Stimulated activated naive CD8-positive, alpha-beta T cell treated with anti-CD3 and anti-CD28 coated beads, Interleukin-15, Interleukin-2, amounts not matched to agents 100 ng/mL and 50 ng/mL, for 24 hours (primary cell): Measurements from ENCODE around the gene CABLES2.
"Not testable (repeated sequence)": the region's sequence is repeated elsewhere in the genome, so short reads cannot be mapped to it uniquely, and the experiment has no call there.

Source experiments
- H3K27ac Mint-ChIP-seq: one replicate; pipeline ENCODE4 v1.8.0; 2021; ENCODE audit warnings: mild to moderate bottlenecking, mixed read lengths
- H3K27me3 Mint-ChIP-seq: one replicate; pipeline ENCODE4 v1.8.0; 2021; ENCODE audit warnings: mixed read lengths
- H3K36me3 Mint-ChIP-seq: one replicate; pipeline ENCODE4 v1.8.0; 2021; ENCODE audit warnings: low read depth, mixed read lengths
- H3K4me1 Mint-ChIP-seq: one replicate; pipeline ENCODE4 v1.8.0; 2021; ENCODE audit warnings: low read depth, mixed read lengths
- H3K4me3 Mint-ChIP-seq: one replicate; pipeline ENCODE4 v1.8.0; 2021; ENCODE audit warnings: mild to moderate bottlenecking, mixed read lengths
- H3K9me3 Mint-ChIP-seq: one replicate; pipeline ENCODE4 v1.8.0; 2021; ENCODE audit warnings: mixed read lengths

CABLES2 gene

DNA sequence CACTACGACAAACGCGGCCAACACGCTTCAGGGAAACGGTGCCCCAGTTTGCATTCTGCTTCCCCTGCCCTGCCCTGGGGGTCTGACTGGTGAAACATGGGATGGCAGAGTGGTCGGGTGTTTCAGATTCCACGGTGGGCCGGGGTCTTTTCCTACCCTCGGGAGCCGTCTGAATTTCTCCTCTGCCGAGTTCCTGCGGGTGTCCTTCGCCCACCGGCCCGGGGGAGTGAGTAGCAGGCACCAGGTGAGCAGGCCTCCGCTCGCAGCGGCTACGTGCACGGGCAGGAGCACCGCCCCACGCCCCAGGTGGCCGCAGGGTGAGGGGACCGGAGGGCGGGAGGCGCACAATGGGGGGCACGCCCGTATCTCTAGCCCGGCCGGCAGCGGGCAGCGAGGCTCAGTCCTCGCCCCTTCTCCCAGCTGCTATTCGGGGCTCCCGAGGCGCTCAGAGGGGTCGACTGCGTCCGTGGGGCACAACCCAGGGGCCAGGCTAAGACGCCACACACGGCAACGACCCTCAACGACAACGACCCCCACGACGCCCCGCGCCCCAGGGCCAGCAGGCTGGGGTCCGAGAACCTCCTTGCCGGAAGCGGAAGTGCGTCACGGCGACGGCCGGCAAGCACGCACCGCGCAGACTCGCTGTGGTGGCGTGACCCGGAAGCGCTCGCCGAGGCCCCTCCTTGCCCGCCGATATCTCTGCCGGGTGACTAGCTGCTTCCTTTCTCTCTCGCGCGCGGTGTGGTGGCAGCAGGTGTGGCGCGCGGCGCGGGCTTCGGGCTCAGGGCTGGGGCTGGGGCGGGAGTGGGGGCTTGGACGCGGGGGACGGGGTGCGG is 20.5 kb downstream of the CABLES2 start, which contains the start of gene RPS21:
RPS21 (plus strand) TSS at position 721 of the 836 bp plus-strand sequence. CDS start 236 bp downstream, outside the sequence.
- H3K9me3 Mint-ChIP-seq = peaks cover 6% of the 10 kb centered on the region
- H3K27me3 Mint-ChIP-seq = no peaks in the 10 kb centered on the region
- H3K36me3 Mint-ChIP-seq = peaks cover 59% of the 10 kb centered on the region
- H3K27ac Mint-ChIP-seq = peak within 1 kb of the TSS; percentile 96
- peaks cover 56% of the 10 kb centered on the region for H3K4me1 Mint-ChIP-seq
- H3K4me3 Mint-ChIP-seq = peak within 1 kb of the TSS; percentile 96

DNA sequence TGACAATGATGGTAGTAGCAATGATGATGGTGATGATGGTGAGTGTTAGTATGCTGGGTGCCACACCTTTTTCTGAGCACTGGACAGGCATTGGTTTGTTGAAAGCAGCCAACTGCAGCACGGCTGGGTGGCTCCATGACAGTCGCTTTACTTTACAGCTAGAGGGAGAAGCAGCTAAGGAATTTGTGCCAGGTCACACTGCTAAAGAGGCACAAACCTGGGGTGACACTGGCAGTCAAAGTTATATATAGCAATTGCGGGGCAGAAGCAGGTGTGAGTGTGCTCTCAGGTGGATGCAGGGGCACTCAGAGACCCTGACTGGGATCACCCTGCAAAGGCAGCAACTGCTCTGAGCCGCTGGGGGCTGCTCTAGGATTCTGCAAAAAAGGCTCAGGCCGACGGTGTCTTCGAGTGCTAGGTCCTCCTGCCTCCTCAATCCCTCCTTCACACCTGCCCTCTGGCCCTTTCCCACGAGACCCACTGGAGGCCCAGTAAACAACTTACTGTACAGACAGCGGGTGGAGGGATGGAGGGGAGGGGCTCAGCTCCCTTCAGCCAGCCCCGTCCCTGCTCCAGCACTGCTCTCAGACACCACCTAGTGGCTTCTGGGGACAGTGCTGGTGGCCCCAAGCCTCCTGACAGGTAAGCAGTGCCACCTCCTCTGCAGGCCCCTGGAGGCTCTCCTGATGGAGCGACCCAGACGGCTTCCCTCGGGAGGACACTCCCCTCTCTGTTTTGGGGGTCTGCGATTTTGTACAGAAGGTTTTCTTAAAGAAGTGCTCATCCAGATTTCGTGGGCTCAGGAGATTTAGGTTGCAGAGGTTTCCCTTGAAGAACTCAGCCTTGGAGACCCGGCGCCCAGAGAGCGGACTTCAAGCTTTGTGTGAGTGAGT is 24.5 kb downstream of the CABLES2 start:
- Mint-ChIP-seq H3K27me3 (no peaks in the 10 kb centered on the region), H3K4me3 (peak overlapping the region; percentile 26), H3K36me3 (peaks cover 27% of the 10 kb centered on the region), H3K4me1 (peaks cover 34% of the 10 kb centered on the region), H3K27ac (peak overlapping the region; percentile 61), H3K9me3 (peaks cover 6% of the 10 kb centered on the region)

DNA sequence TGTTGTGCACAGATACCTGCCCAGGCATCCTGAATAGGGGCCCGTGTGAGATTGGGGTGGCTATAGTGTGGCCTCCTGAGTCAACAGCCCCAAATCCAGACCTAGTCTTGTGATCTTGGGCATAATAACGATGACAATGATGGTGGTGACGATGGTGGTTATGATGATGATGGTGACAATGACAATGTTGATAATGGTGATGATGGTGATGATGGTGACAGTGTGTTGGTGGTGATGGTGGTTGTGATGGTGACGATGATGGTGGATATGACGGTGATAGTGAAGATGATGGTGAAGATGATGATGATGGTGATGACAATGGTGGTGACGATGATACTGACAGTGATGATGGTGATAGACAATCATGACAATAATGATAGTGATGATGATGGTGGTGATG is 25.2 kb downstream of the CABLES2 start:
- peaks cover 32% of the 10 kb centered on the region for H3K4me1 Mint-ChIP-seq
- H3K9me3 Mint-ChIP-seq = peaks cover 6% of the 10 kb centered on the region
- peaks cover 24% of the 10 kb centered on the region for H3K36me3 Mint-ChIP-seq
- H3K27me3 Mint-ChIP-seq = no peaks in the 10 kb centered on the region
- H3K27ac Mint-ChIP-seq = peak overlapping the region; percentile 61
- H3K4me3 Mint-ChIP-seq = no peak overlapping the region

DNA sequence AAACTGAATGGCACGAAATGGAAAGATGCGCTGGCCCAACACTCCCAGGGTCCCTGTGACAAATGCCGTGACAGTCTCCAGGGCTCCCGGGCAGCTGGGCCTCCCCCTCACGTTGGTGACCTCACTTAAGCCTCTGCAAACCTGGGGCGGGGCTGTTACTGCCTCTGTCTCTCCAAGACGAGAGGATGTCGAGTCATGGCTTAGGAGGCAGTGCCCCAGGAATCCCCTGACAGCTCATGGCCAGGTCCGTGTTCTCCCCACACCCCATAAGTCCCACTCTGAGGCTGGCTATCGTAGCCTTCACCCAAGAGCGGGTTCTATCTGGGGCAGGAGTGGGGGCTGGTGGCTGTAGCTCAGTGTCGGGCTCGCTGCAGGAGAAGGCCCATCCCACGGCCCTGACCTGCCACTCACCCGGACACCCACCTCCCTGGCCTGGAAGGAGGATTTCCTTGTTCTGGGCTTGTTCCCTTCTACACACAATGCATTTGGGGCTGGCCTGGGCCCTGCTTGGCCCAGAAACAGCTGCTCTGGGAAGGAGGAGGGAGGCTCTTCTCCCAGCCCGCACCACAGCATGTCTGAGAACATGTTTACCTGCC is 25.8 kb downstream of the CABLES2 start:
- no peaks in the 10 kb centered on the region for H3K27me3 Mint-ChIP-seq
- H3K36me3 Mint-ChIP-seq = peaks cover 24% of the 10 kb centered on the region
- no peak overlapping the region for H3K27ac Mint-ChIP-seq
- peaks cover 6% of the 10 kb centered on the region for H3K9me3 Mint-ChIP-seq
- H3K4me1 Mint-ChIP-seq = peaks cover 32% of the 10 kb centered on the region
- no peak overlapping the region for H3K4me3 Mint-ChIP-seq

DNA sequence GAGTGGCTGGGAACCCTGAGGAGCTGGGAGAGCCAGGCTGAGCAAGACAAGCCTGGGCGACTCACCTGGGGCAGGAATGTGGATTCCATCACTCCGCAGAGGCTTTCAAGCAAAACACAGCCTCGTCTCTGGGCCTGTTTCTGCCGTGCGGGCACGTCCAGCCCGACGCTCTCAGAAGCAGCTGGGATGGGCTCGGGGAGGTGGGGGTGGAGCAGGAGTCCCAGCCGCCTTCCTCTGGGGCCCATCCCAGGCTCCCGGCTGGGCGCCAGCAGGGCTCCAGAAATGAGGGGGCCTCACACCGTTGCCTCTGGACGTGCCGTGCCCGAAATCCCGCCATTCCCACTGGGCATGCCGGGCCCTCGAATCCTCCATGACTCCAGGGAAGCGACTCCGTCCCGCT is 28.9 kb downstream of the CABLES2 start:
- Mint-ChIP-seq H3K27me3 (no peaks in the 10 kb centered on the region), H3K4me1 (peaks cover 12% of the 10 kb centered on the region), H3K4me3 (no peak overlapping the region)

DNA sequence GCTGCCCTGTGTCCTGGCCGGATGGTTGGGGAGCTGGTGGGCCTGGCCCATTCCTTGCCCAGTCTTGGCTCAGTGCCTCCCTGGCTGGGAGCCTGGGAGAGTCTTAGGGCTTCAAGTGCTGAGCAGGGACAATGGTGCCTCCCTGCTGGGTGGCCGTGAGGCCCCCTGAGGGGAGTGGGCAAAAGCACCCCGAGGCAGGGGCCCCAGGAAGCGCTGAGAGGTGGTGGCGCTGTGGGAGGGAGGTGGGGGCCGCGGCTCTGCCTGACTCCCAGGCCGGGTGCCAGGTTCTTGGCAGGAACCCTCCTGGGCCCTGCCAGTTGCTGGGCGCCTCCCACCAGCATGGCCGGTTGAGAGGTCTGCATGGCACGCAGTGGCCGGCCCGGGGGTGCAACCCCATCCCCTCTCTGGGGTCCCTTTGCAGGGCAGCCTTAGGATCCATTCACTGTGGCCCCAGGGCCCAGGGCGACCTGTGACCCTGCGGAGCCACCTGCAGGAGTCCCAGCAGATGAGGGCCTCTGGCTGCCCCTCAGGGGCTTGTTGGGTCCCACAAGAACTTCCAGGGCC is 29.4 kb downstream of the CABLES2 start:
- Mint-ChIP-seq H3K27me3 (peaks cover 5% of the 10 kb centered on the region), H3K4me3 (no peak overlapping the region), H3K27ac (no peak overlapping the region), H3K36me3 (peaks cover 10% of the 10 kb centered on the region), H3K9me3 (peaks cover 6% of the 10 kb centered on the region), H3K4me1 (peaks cover 9% of the 10 kb centered on the region)

More for the DNA sequence above, 28.9 kb downstream of the CABLES2 start:
- peaks cover 6% of the 10 kb centered on the region for H3K9me3 Mint-ChIP-seq
- H3K36me3 Mint-ChIP-seq = peaks cover 12% of the 10 kb centered on the region
- H3K27ac Mint-ChIP-seq = no peak overlapping the region

GRCh38 chr20:62377064-62377461 is 30.0 kb downstream of the CABLES2 start:
- no peak overlapping the region for H3K4me3 Mint-ChIP-seq
- H3K9me3 Mint-ChIP-seq = peaks cover 4% of the 10 kb centered on the region
- no peak overlapping the region for H3K27ac Mint-ChIP-seq

DNA sequence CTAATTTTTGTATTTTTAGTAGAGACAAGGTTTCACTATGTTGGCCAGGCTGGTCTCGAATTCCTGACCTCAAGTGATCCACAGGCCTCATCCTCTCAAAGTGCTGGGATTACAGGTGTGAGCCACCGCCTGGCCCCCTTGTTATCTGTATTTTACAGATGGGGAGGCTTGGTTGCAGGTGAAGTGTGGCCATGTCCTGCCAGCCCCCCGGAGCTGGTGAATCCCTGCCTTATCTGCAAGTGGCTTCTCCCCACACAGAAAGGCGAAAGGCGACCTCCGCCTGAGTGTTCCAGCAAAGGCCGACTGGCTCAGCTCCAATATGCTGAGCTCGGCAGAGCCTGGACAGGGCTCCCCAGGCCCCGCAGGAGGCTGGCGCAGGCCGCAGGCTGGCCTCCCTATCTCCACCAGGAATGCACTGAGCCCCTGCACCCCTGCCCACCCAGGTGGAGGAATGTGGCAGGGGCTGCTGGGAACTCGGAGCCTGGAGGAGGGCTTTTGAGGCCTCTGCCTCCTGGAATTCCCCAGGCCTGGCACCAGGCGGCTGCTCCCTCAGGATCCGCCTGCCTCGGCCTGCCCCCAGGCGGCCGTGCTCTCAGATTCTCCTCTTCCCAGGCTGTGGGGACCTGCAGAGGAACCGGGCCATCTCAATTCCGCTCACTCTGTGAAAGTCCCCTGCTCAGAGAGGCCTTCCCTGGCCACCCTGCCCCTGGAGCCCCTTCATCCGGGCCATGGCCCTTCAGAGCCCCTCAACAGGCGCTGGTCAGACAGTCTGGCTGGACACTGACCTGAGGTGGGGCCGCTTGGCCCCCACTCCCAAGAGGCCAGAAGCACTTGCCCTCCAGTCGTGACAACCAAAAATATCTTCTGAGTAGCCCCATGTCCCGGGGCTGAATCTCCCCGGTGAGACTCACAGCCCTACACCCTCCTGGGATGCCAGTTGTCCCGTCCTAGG is 30.7 kb downstream of the CABLES2 start:
- Mint-ChIP-seq H3K9me3 (no peaks in the 10 kb centered on the region), H3K27me3 (peaks cover 5% of the 10 kb centered on the region), H3K36me3 (no peaks in the 10 kb centered on the region), H3K4me1 (peaks cover 3% of the 10 kb centered on the region), H3K27ac (no peak overlapping the region), H3K4me3 (no peak overlapping the region)

More at GRCh38 chr20:62377064-62377461, 30.0 kb downstream of the CABLES2 start:
- peaks cover 7% of the 10 kb centered on the region for H3K4me1 Mint-ChIP-seq
- H3K27me3 Mint-ChIP-seq = peaks cover 5% of the 10 kb centered on the region
- peaks cover 5% of the 10 kb centered on the region for H3K36me3 Mint-ChIP-seq

GRCh38 chr20:62374331-62375152 is 32.5 kb downstream of the CABLES2 start:
- no peak overlapping the region for H3K4me3 Mint-ChIP-seq
- no peak overlapping the region for H3K27ac Mint-ChIP-seq
- no peaks in the 10 kb centered on the region for H3K36me3 Mint-ChIP-seq
- peaks cover under 1% of the 10 kb centered on the region for H3K4me1 Mint-ChIP-seq
- H3K9me3 Mint-ChIP-seq = no peaks in the 10 kb centered on the region
- H3K27me3 Mint-ChIP-seq = peaks cover 5% of the 10 kb centered on the region

DNA sequence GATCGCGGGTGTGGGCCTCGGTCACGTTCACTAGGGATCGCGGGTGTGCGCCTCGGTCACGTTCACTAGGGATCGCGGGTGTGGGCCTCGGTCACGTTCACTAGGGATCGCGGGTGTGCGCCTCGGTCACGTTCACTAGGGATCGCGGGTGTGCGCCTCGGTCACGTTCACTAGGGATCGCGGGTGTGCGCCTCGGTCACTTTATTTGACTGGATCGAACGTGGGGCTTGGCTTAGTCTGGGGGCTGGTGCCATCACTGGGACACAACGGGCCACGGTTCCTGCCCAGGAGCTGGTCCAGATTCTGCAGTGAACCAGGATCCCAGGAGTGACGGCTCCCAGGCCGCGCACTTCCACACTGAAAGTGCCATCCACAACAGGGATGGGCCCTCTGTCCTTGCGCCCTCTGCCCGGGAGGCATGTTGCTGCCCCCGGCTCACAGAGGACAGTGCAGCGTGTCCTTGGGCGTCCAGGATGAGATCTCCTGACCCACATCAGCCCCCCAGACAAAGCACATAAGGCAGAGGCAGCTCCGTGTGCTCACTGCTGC is 33.4 kb downstream of the CABLES2 start:
- H3K27me3 Mint-ChIP-seq, H3K9me3 Mint-ChIP-seq, H3K27ac Mint-ChIP-seq: not testable (repeated sequence)

GRCh38 chr20:62372042-62372993 is 34.8 kb downstream of the CABLES2 start:
- no peak overlapping the region for H3K27ac Mint-ChIP-seq
- no peaks in the 10 kb centered on the region for H3K9me3 Mint-ChIP-seq
- no peaks in the 10 kb centered on the region for H3K36me3 Mint-ChIP-seq
- H3K27me3 Mint-ChIP-seq = peaks cover 14% of the 10 kb centered on the region
- peaks cover 13% of the 10 kb centered on the region for H3K4me1 Mint-ChIP-seq
- H3K4me3 Mint-ChIP-seq = no peak overlapping the region

More for the DNA sequence above, 33.4 kb downstream of the CABLES2 start:
- not testable (repeated sequence) for H3K36me3 Mint-ChIP-seq, H3K4me1 Mint-ChIP-seq, H3K4me3 Mint-ChIP-seq

GRCh38 chr20:62371588-62372041 is 35.5 kb downstream of the CABLES2 start:
- no peaks in the 10 kb centered on the region for H3K36me3 Mint-ChIP-seq
- H3K27ac Mint-ChIP-seq = no peak overlapping the region
- no peaks in the 10 kb centered on the region for H3K9me3 Mint-ChIP-seq
- peaks cover 14% of the 10 kb centered on the region for H3K27me3 Mint-ChIP-seq
- H3K4me1 Mint-ChIP-seq = peaks cover 13% of the 10 kb centered on the region
- no peak overlapping the region for H3K4me3 Mint-ChIP-seq
